Stimulated activated CD4-positive, alpha-beta T cell treated with anti-CD3 and anti-CD28 coated beads, Interleukin-2, amount 100 ng/mL, for 4 hours (primary cell): ENCODE results near the gene TCP1.
"Not testable (repeated sequence)": the region's sequence is repeated elsewhere in the genome, so short reads cannot be mapped to it uniquely, and the experiment has no call there.

Experiments
- DNase-seq: peaks from one replicate; pipeline ENCODE4 v3.0.0-alpha.2; 2020; ENCODE audit warnings: low read depth

TCP1 gene

GRCh38 chr6:159816775-159817174, 27.4 kb upstream of the TCP1 start:
- not testable (repeated sequence) for DNase-seq

GRCh38 chr6:159815410-159815809, 26.0 kb upstream of the TCP1 start:
- DNase-seq: no peak

- DNase-seq: no peak
Measured at GRCh38 chr6:159813781-159814180, 24.4 kb upstream of the TCP1 start.

- no peak for DNase-seq
Measured at GRCh38 chr6:159809149-159809548, 19.7 kb upstream of the TCP1 start.

GRCh38 chr6:159808647-159809046, 19.2 kb upstream of the TCP1 start:
- DNase-seq: no peak

- no peak for DNase-seq
Measured at GRCh38 chr6:159807150-159807858, 17.9 kb upstream of the TCP1 start.

- DNase-seq: no peak
Measured at GRCh38 chr6:159806021-159806458, 16.6 kb upstream of the TCP1 start.

GRCh38 chr6:159805440-159806020, 16.1 kb upstream of the TCP1 start:
- DNase-seq: no peak

- no peak for DNase-seq
Measured at GRCh38 chr6:159804504-159804903, 15.1 kb upstream of the TCP1 start.

GRCh38 chr6:159801935-159802334, 12.5 kb upstream of the TCP1 start:
- no peak for DNase-seq

GRCh38 chr6:159800141-159800865, 10.9 kb upstream of the TCP1 start, which contains the start of gene PNLDC1:
PNLDC1 (plus strand) TSS chr6:159800276; CDS start chr6:159800308, 32 bp downstream.
- no peak for DNase-seq

GRCh38 chr6:159797554-159797953, 8.2 kb upstream of the TCP1 start:
- no peak for DNase-seq

- DNase-seq: not testable (repeated sequence)
Measured at GRCh38 chr6:159794976-159795375, 5.6 kb upstream of the TCP1 start.

- DNase-seq: peak; percentile 2
Measured at GRCh38 chr6:159790956-159791598, 1.7 kb upstream of the TCP1 start.

- peak; percentile 82 for DNase-seq
Measured at GRCh38 chr6:159790149-159790955, 950 bp upstream of the TCP1 start, which contains the start of gene MRPL18. MRPL18 (plus strand) TSS chr6:159790467; CDS start chr6:159790588, 121 bp downstream.

GRCh38 chr6:159788753-159789376, 537 bp downstream of the TCP1 start:
- DNase-seq: no peak

- DNase-seq: no peak
Measured at GRCh38 chr6:159788276-159788675, 1.1 kb downstream of the TCP1 start.

GRCh38 chr6:159778542-159779103, 10.8 kb downstream of the TCP1 start:
- no peak for DNase-seq

- DNase-seq: no peak
Measured at GRCh38 chr6:159778131-159778530, 11.3 kb downstream of the TCP1 start.

GRCh38 chr6:159777240-159777904, 12.0 kb downstream of the TCP1 start:
- no peak for DNase-seq
